ENCODE measurements around the gene OR1J1. TPM values are rescaled to one million over a fixed set of nuclear protein-coding genes. Genes with fewer than 3 reads are reported as not detected.

OR1J1 gene
- total RNA-seq, 1 experiment from 2014 or later = not detected

GRCh38 chr9:122498883-122499288 lies 21.2 kb upstream of the OR1J1 start:
- POLR2A ChIA-PET = no interaction called here
- DNase-seq (ENCODE audit: low read depth, low spot score) (peak; percentile 27), ATAC-seq (no peak)
- intact Hi-C loops (cut with micrococcal nuclease; ENCODE audit: unreplicated experiment) = no loop called here
- no TSS peak for BruUV-seq (replicated peaks)
- Histone ChIP-seq H3K36me3 (ENCODE audit: control insufficient read depth, insufficient read depth, low read length) (no peaks in the 10 kb centered on the region), H3K4me1 (ENCODE audit: control insufficient read depth, insufficient read depth, low read length) (no peaks in the 10 kb centered on the region), H3K9me3 (ENCODE audit: control insufficient read depth, insufficient read depth, low read depth, low read length) (no peaks in the 10 kb centered on the region), H3K4me3 (ENCODE audit: low read depth in 2 of 2, low read length in 2 of 2) (no peak overlapping the region), H3K27me3 (ENCODE audit: control insufficient read depth, insufficient read depth, low read length) (peaks cover 2% of the 10 kb centered on the region; the same call in 1 of the 2 replicates), H3K27ac (ENCODE audit: low read length) (no peak overlapping the region)
- CTCF ChIA-PET = interaction anchor here (0.7 to 0.8 kb wide), 2 partner anchors 310 to 312 kb away, joined by 3 read pairs; no protein-coding TSS in a partner anchor
- TF ChIP-seq CTCF (IDR thresholded peaks at IDR 0.05) = peak; percentile 78
- TF ChIP-seq POLR2AphosphoS5 (IDR thresholded peaks at IDR 0.05; ENCODE audit: low read depth, low read length) = no peak
- in situ Hi-C loops (cut with HindIII; ENCODE audit: low pct_unique_long_range_greater_than_20kb, low sequenced_read_pairs) = no loop called here

- Histone ChIP-seq H3K4me1 (ENCODE audit: control insufficient read depth, insufficient read depth, low read length) (no peaks in the 10 kb centered on the region), H3K36me3 (ENCODE audit: control insufficient read depth, insufficient read depth, low read length) (no peaks in the 10 kb centered on the region), H3K9me3 (ENCODE audit: control insufficient read depth, insufficient read depth, low read depth, low read length) (no peaks in the 10 kb centered on the region), H3K27ac (ENCODE audit: low read length) (no peak overlapping the region), H3K27me3 (ENCODE audit: control insufficient read depth, insufficient read depth, low read length) (peaks cover 2% of the 10 kb centered on the region), H3K4me3 (ENCODE audit: low read depth in 2 of 2, low read length in 2 of 2) (no peak overlapping the region)
- in situ Hi-C loops (cut with HindIII; ENCODE audit: low pct_unique_long_range_greater_than_20kb, low sequenced_read_pairs) (no loop called here), intact Hi-C loops (cut with micrococcal nuclease; ENCODE audit: unreplicated experiment) (no loop called here)
- BruUV-seq (replicated peaks) = no TSS peak
- CTCF ChIA-PET = no interaction called here
- no peak for DNase-seq (ENCODE audit: low read depth, low spot score)
- ATAC-seq = no peak
- POLR2A ChIA-PET = no interaction called here
- no peak for TF ChIP-seq POLR2AphosphoS5 (IDR thresholded peaks at IDR 0.05; ENCODE audit: low read depth, low read length)
- TF ChIP-seq REST (IDR thresholded peaks at IDR 0.05; ENCODE audit: insufficient read depth in 1 of 2, low read depth in 2 of 2, low read length in 1 of 2) = no peak
- no peak for TF ChIP-seq CTCF (IDR thresholded peaks at IDR 0.05)
- no peak for TF ChIP-seq SIN3A (IDR thresholded peaks at IDR 0.05; ENCODE audit: borderline replicate concordance, insufficient read depth, low read depth, low read length)
- TF ChIP-seq TCF7L2 (IDR thresholded peaks at IDR 0.05; ENCODE audit: low read depth, low read length) = no peak
Measured at GRCh38 chr9:122479062-122479461, 1.3 kb upstream of the OR1J1 start.
